H9 (cell line): Measurements from ENCODE around the gene PCDHGA3. TPM values are rescaled to one million over a fixed set of nuclear protein-coding genes. Genes with fewer than 3 reads are reported as not detected.

Experiments
- DNase-seq: peaks from one replicate; pipeline ENCODE4 v3.0.0-alpha.2; 2017
- H2AFZ ChIP-seq: one replicate; pipeline ENCODE4 v1.6.1; 2013; ENCODE audit warnings: mild to moderate bottlenecking, low read length, control low read depth, moderate library complexity
- H2AK5ac ChIP-seq: 2 replicates; pipeline ENCODE4 v1.6.1; 2013; ENCODE audit warnings: low read length, control low read depth, mixed read lengths; ENCODE audit not compliant: insufficient read length
- H2BK120ac ChIP-seq: one replicate; pipeline ENCODE4 v1.6.1; 2013; ENCODE audit warnings: low read depth, mild to moderate bottlenecking, low read length, control low read depth, inconsistent platforms; ENCODE audit not compliant: poor library complexity, severe bottlenecking
- H2BK12ac ChIP-seq: 2 replicates; pipeline ENCODE4 v1.6.1; 2013; ENCODE audit warnings: low read length, control low read depth, mixed read lengths, low read depth; ENCODE audit not compliant: insufficient read length
- H2BK15ac ChIP-seq: 2 replicates; pipeline ENCODE4 v1.6.1; 2013; ENCODE audit warnings: low read depth, low read length, control low read depth
- H2BK20ac ChIP-seq: one replicate; pipeline ENCODE4 v1.6.1; 2013; ENCODE audit warnings: low read depth, mild to moderate bottlenecking, low read length, control low read depth, inconsistent platforms; ENCODE audit not compliant: poor library complexity, severe bottlenecking
- H2BK5ac ChIP-seq: 2 replicates; pipeline ENCODE4 v1.6.1; 2013; ENCODE audit warnings: low read length, control low read depth, mixed read lengths; ENCODE audit not compliant: insufficient read length
- H3K14ac ChIP-seq: 2 replicates; pipeline ENCODE4 v1.6.1; 2013; ENCODE audit warnings: low read length, control low read depth; ENCODE audit not compliant: insufficient read depth
- H3K18ac ChIP-seq: 2 replicates; pipeline ENCODE4 v1.6.1; 2013; ENCODE audit warnings: low read depth, mild to moderate bottlenecking, mixed read lengths, low read length, control low read depth; ENCODE audit not compliant: insufficient read length
- H3K23ac ChIP-seq: 2 replicates; pipeline ENCODE4 v1.6.1; 2013; ENCODE audit warnings: low read length, control low read depth, mixed read lengths, low read depth; ENCODE audit not compliant: insufficient read length
- H3K23me2 ChIP-seq: 2 replicates; pipeline ENCODE4 v1.6.1; 2013; ENCODE audit warnings: low read depth, mild to moderate bottlenecking, mixed read lengths, low read length, control low read depth; ENCODE audit not compliant: insufficient read length, poor library complexity, severe bottlenecking
- H3K27ac ChIP-seq: 2 replicates; pipeline ENCODE4 v1.5.1; 2013; ENCODE audit warnings: low read length, control low read depth, mixed read lengths, low read depth; ENCODE audit not compliant: insufficient read length
- H3K27me3 ChIP-seq: 2 replicates; pipeline ENCODE4 v1.6.1; 2013; ENCODE audit warnings: low read length, control low read depth, inconsistent platforms; ENCODE audit not compliant: insufficient read depth
- H3K4ac ChIP-seq: 2 replicates; pipeline ENCODE4 v1.6.1; 2013; ENCODE audit warnings: low read depth, mild to moderate bottlenecking, control low read depth, inconsistent platforms, low read length, moderate library complexity
- H3K4me1 ChIP-seq: 2 replicates; pipeline ENCODE4 v1.6.1; 2013; ENCODE audit warnings: low read length, control low read depth, inconsistent platforms; ENCODE audit not compliant: insufficient read depth
- H3K4me2 ChIP-seq: 2 replicates; pipeline ENCODE4 v1.6.1; 2013; ENCODE audit warnings: low read length, control low read depth, mixed read lengths; ENCODE audit not compliant: insufficient read length, insufficient read depth
- H3K56ac ChIP-seq: 2 replicates; pipeline ENCODE4 v1.6.1; 2013; ENCODE audit warnings: low read depth, mild to moderate bottlenecking, mixed read lengths, low read length, control low read depth; ENCODE audit not compliant: insufficient read length
- H3K79me1 ChIP-seq: 2 replicates; pipeline ENCODE4 v1.6.1; 2013; ENCODE audit warnings: low read depth, mild to moderate bottlenecking, moderate library complexity, low read length, control low read depth, inconsistent platforms; ENCODE audit not compliant: insufficient read depth, poor library complexity, severe bottlenecking
- H3K79me2 ChIP-seq: 2 replicates; pipeline ENCODE4 v1.6.1; 2013; ENCODE audit warnings: low read length, control low read depth, inconsistent platforms; ENCODE audit not compliant: insufficient read depth
- H3K9ac ChIP-seq: 2 replicates; pipeline ENCODE4 v1.6.1; 2013; ENCODE audit warnings: low read length, control low read depth, mixed read lengths; ENCODE audit not compliant: insufficient read length; ENCODE audit errors: extremely low read depth
- H3K9me3 ChIP-seq: one replicate; pipeline ENCODE4 v1.6.1; 2013; ENCODE audit warnings: low read depth, low read length, inconsistent platforms; ENCODE audit not compliant: control insufficient read depth
- H3T11ph ChIP-seq: one replicate; pipeline ENCODE4 v1.6.1; 2013; ENCODE audit warnings: mild to moderate bottlenecking, low read length, control low read depth, inconsistent platforms
- H4K20me1 ChIP-seq: one replicate; pipeline ENCODE4 v1.6.1; 2013; ENCODE audit not compliant: control insufficient read depth, insufficient read length, insufficient read depth
- H4K5ac ChIP-seq: 2 replicates; pipeline ENCODE4 v1.6.1; 2013; ENCODE audit warnings: low read depth, mild to moderate bottlenecking, mixed read lengths, low read length, control low read depth; ENCODE audit not compliant: insufficient read length
- H4K8ac ChIP-seq: replicated peaks from 2 replicates; pipeline ENCODE4 v1.6.1; 2013; ENCODE audit warnings: low read length, control low read depth, mixed read lengths, low read depth; ENCODE audit not compliant: insufficient read length
- H4K91ac ChIP-seq: 2 replicates; pipeline ENCODE4 v1.6.1; 2013; ENCODE audit warnings: low read depth, mild to moderate bottlenecking, moderate library complexity, mixed read lengths, low read length, control low read depth; ENCODE audit not compliant: insufficient read length
- H3K27ac Mint-ChIP-seq, 3 experiments: 2 replicates in 2 of 3; 3 replicates in 1 of 3; pipeline ENCODE4 v1.8.0; 2020 to 2021; ENCODE audit warnings: mixed read lengths in 3 of 3, mild to moderate bottlenecking in 1 of 3, moderate library complexity in 1 of 3
- H3K27me3 Mint-ChIP-seq: 2 replicates; pipeline ENCODE4 v1.8.0; 2021; ENCODE audit warnings: low read depth, mild to moderate bottlenecking, moderate library complexity, mixed read lengths
- H3K36me3 Mint-ChIP-seq, 3 experiments: 2 replicates in 2 of 3; 3 replicates in 1 of 3; pipeline ENCODE4 v1.8.0; 2020 to 2021; ENCODE audit warnings: low read depth in 3 of 3, mixed read lengths in 3 of 3; ENCODE audit not compliant: insufficient read depth in 1 of 3
- H3K4me1 Mint-ChIP-seq, 2 experiments: 2 replicates each; pipeline ENCODE4 v1.8.0; 2020; ENCODE audit warnings: mixed read lengths in 2 of 2
- H3K4me3 Mint-ChIP-seq, 2 experiments: 2 replicates in 1 of 2; 3 replicates in 1 of 2; pipeline ENCODE4 v1.8.0; 2020 to 2021; ENCODE audit warnings: mild to moderate bottlenecking in 2 of 2, mixed read lengths in 2 of 2, moderate library complexity in 1 of 2
- H3K9me3 Mint-ChIP-seq, 2 experiments: 2 replicates in 1 of 2; 3 replicates in 1 of 2; pipeline ENCODE4 v1.8.0; 2020; ENCODE audit warnings: mild to moderate bottlenecking in 2 of 2, mixed read lengths in 2 of 2, moderate library complexity in 1 of 2
- CTCF ChIP-seq: fragments of 200-600 bp; sonication (generic); conservative IDR thresholded peaks from 3 replicates; pipeline ENCODE4 v1.8.0; 2021; ENCODE audit warnings: antibody characterized with exemption, mild to moderate bottlenecking
- WGBS: extraction: QIAGEN DNeasy Blood & Tissue Kit; methylation state at CpG from one replicate; pipeline ENCODE4 v1.1.7; 2013; ENCODE audit warnings: missing lambda C conversion rate, low lambda C conversion rate, mixed read lengths; ENCODE audit not compliant: insufficient read length; ENCODE audit errors: extremely low coverage; 5-methylcytosine and 5-hydroxymethylcytosine counted together
- total RNA-seq: library from RNA; stranded (reverse); gene quantifications from 2 replicates; pipeline ENCODE4 v1.2.1, GENCODE V29; 2021

The PCDHGA3 gene
- total RNA-seq, 1 experiment from 2014 or later, result 0.94 TPM

- Histone ChIP-seq H2AFZ (no peak overlapping the region), H3K4me2 (no peak overlapping the region)
- no peak overlapping the region for H3K4me3 Mint-ChIP-seq
These were observed 39.7 kb downstream of the PCDHGA3 start for GRCh38 chr5:141383345-141383744.

More at GRCh38 chr5:141383345-141383744, 39.7 kb downstream of the PCDHGA3 start:
- no peak for TF ChIP-seq CTCF
- Histone ChIP-seq H2BK12ac (no peak overlapping the region), H4K5ac (no peak overlapping the region), H2BK120ac (no peak overlapping the region), H3K14ac (no peak overlapping the region), H3K27ac (no peak overlapping the region), H3K4ac (no peak overlapping the region), H2AK5ac (no peak overlapping the region), H4K20me1 (no peaks in the 10 kb centered on the region), H3K23me2 (no peaks in the 10 kb centered on the region), H3K23ac (no peak overlapping the region), H2BK5ac (no peak overlapping the region), H3K4me1 (0 out of 2 replicates have a peak, but pooled peaks cover under 1% of the 10 kb centered on the region), H4K91ac (no peak overlapping the region), H2BK15ac (no peak overlapping the region), H3K27me3 (no peaks in the 10 kb centered on the region), H4K8ac (no peak overlapping the region), H3K56ac (no peak overlapping the region), H3K9ac (no peak overlapping the region), H3K79me1 (no peaks in the 10 kb centered on the region), H3K79me2 (no peaks in the 10 kb centered on the region), H3T11ph (no peak overlapping the region), H3K9me3 (peaks cover 25% of the 10 kb centered on the region), H3K18ac (no peak overlapping the region), H2BK20ac (no peak overlapping the region)
- Mint-ChIP-seq H3K4me1 (no peaks in the 10 kb centered on the region), H3K27ac (no peak overlapping the region), H3K36me3 (peaks cover 12 to 38% (median 26%) of the 10 kb centered on the region in 3 experiments; a peak in 6 of 7 replicates), H3K27me3 (peaks cover 7% of the 10 kb centered on the region; the same call in 1 of the 2 replicates), H3K9me3 (peaks cover 66 to 69% of the 10 kb centered on the region in 2 experiments)
- no peak for DNase-seq
- WGBS, result no CpG with 5 or more reads among the region's 21 CpGs
